ENCODE data around the gene NMS.

The NMS gene

GRCh38 chr2:100494712-100495111 lies 24.4 kb downstream of the NMS start:
- DNase-seq = no peak

GRCh38 chr2:100502782-100503181 lies 32.5 kb downstream of the NMS start:
- no peak for DNase-seq

- no peak for DNase-seq
These were observed 34.3 kb downstream of the NMS start for GRCh38 chr2:100504542-100504941.

- no peak for DNase-seq
These were observed 38.8 kb downstream of the NMS start for GRCh38 chr2:100509066-100509465.

DNA sequence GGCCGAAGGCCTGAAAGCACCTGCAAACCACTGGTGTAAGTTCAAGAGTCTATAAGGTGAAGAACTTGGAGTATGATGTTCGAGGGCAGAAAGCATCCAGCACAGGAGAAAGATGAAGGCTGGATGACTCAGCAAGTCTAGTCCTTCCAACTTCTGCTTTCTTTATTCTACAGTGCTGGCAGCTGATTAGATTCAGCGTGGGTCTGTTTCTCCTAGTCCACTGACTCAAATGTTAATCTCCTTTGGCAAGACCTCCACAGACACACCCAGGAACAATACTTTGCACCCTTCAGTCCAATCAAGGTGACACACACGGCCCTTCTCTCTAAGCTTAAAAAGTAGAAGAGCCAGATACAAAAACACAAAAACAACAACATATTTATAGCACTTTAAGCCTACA lies 43.4 kb downstream of the NMS start:
- no peak for DNase-seq

DNA sequence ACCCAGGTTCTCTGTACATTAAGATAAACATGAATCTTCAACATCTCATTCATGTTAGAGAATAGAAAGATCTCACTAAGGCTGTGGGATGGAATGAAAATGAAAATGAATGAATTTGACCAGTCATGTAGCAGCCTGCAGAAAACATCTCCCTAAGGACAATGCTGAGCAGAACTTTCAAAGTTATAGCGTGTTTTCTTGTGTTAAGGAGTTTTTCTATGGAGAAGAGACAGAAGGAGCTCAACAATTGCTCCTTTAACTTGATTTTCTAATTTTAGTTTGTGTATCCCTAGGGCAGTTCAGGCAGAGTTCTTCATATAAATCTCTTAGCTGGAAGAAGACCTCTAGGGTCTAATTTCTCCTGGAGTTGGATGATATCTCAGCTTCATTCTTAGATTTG lies 47.3 kb downstream of the NMS start:
- DNase-seq = no peak

DNA sequence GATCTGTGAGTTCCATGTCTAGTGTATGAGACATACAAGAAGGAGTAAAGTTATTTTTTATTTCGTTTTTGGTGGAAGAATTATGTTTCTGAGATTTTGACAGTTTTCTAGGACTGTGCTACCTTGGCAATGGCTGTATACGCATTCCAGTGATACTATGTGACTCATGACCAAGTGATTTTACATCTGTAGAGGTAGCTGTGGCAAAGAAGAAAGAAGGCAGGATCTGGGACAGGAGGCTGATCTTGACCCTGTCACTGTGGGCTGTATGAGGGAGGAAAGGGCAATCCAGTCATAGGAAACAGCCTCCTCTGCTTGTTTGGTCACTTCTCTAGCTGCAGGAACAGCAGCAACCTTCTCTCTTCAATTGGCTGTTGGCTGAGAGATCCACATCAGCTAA lies 48.5 kb downstream of the NMS start:
- DNase-seq = no peak

GRCh38 chr2:100520224-100520623 lies 49.9 kb downstream of the NMS start:
- DNase-seq = no peak

DNA sequence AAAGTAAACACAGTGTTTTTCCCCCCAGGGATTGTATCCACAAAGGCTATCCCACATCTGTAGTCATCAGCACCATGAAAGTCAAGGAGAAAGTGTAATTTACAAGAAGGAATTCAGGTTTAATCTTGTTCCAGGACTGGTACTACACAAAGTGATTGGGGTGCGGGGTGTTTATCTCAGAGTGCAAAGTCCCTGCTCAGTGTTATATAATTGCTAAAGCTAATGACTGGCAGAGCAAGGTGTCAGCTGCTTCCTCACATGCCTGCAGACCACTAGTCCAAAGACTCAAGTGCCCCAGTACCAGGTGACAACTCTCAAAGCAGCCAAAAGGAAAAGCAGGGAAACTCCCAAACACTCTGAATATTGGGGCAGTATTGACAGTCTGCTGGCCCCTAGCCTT lies 52.1 kb downstream of the NMS start:
- no peak for DNase-seq

DNA sequence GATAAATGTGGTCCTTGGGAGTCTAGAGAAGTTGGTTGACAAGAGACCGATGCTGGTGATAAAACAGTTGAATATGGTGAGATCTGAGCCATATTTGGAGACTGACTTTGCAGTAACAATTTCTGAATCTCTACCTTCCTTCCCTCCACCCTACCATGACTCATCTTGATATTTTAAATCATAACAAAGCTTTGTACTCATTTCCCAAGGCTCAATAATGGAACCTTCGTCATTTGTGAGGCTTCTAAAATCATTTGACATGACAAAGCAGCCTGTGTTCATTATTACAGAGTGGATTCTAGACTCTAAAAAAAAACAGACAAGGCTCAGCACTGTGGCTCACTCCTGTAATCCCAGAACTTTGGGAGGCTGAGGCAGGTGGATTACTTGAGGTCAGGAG lies 54.0 kb downstream of the NMS start:
- DNase-seq = no peak

DNA sequence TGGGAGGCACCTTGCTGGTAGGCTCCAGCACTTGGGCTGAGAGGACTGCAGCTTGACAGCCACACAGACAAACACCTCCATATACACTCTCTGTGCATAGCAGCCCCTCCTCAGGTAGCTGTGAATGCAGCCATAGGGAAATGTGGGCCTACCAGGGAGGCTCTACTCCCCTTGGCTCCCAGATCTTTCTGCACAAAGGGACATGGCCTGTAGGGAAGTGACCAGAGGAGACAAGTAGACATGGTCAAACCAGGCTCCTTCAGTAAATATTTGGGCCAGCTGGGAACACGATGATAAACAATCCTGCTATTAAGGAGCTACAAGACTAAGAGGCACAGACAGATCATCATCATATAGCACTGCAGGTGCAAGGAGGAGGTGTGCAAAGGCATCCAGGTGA lies 56.6 kb downstream of the NMS start:
- no peak for DNase-seq

DNA sequence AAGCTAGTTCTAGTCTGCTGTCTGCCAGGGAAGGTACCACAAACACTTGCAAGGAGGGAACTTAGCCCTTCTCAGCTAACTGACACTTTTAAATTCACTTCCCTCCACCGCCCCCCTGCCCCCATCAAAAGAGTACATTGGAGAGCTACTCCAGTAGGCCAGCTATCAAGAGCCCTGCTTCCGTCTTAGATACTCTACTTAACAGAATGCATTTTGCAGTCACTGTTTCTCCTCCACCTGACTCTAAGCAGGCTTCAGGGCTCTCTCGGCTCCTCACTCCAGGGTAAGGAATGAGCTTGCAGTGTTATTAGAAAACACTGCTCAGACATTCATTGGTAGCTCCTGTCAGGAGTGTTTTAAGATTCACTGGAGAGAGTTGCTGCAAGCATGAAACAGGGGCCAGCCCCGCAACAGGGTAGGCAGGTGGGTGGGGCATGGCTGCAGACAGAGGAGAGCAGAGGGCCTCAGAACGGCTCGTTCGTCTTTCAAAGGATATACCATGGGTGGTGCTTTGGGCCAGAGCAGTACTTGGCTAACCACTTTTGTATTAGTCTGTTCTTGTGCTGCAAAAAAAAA lies 57.2 kb downstream of the NMS start:
- no peak for DNase-seq

DNA sequence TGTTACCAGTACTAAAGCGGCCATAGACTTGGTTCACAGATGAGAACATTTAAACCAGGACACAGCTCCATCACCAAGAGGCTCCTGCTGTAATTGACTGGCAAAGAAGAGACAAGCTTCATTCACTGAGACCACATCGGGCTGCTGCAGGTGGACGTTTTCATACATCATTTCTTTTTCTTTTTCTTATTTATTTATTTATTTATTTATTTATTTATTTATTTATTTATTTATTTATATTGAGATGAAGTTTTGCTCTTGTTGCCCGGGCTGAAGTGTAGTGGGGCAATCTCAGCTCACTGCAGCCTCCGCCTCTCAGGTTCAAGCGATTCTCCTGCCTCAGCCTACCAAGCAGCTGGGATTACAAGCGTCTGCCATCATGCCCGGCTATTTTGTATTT lies 58.9 kb downstream of the NMS start:
- no peak for DNase-seq

- DNase-seq = no peak
These were observed 59.6 kb downstream of the NMS start for GRCh38 chr2:100529900-100530299.

All from CD4-positive, alpha-beta T cell treated with Interleukin-6 for 4 hours (primary cell).